HG02623 (cell line): ENCODE measurements around the gene FLOT1.
A peak's percentile ranks its signal among the peaks of the same experiment; 100 is the strongest.
"Not testable (repeated sequence)": the region's sequence is repeated elsewhere in the genome, so short reads cannot be mapped to it uniquely, and the experiment has no call there.

Experiments used
- ATAC-seq: cut with Tn5 transposase; IDR thresholded peaks from one replicate; pipeline ENCODE4 v1.9.1; 2021; ENCODE audit warnings: moderate library complexity; ENCODE audit not compliant: unreplicated experiment

FLOT1 gene

GRCh38 chr6:30723843-30724741, 18.4 kb downstream of the FLOT1 start:
- ATAC-seq: not testable (repeated sequence)

GRCh38 chr6:30723159-30723842, 19.2 kb downstream of the FLOT1 start:
- not testable (repeated sequence) for ATAC-seq

- no peak for ATAC-seq
Measured at GRCh38 chr6:30722280-30723112, 20.0 kb downstream of the FLOT1 start.

- ATAC-seq: not testable (repeated sequence)
Measured at GRCh38 chr6:30722025-30722279, 20.5 kb downstream of the FLOT1 start.

GRCh38 chr6:30721198-30722024, 21.1 kb downstream of the FLOT1 start:
- peak; percentile 24 for ATAC-seq

GRCh38 chr6:30720738-30721197, 21.7 kb downstream of the FLOT1 start:
- ATAC-seq: no peak

- peak; percentile 33 for ATAC-seq
Measured at GRCh38 chr6:30719791-30720737, 22.4 kb downstream of the FLOT1 start, which contains the start of gene TUBB. Gene TUBB (plus strand): TSS chr6:30720352. CDS start chr6:30720507, 155 bp downstream.

GRCh38 chr6:30719356-30719755, 23.1 kb downstream of the FLOT1 start:
- ATAC-seq: no peak

- ATAC-seq: not testable (repeated sequence)
Measured at GRCh38 chr6:30717845-30718720, 24.4 kb downstream of the FLOT1 start.

- ATAC-seq: peak; percentile 66
Measured at GRCh38 chr6:30717129-30717844, 25.2 kb downstream of the FLOT1 start, which contains the start of gene MDC1. Gene MDC1 (minus strand): TSS chr6:30717281. CDS start chr6:30715175, 2,106 bp downstream.

- no peak for ATAC-seq
Measured at GRCh38 chr6:30716879-30717128, 25.7 kb downstream of the FLOT1 start.

GRCh38 chr6:30714263-30714662, 28.2 kb downstream of the FLOT1 start:
- no peak for ATAC-seq

- ATAC-seq: no peak
Measured at GRCh38 chr6:30712441-30712945, 30.0 kb downstream of the FLOT1 start.

- no peak for ATAC-seq
Measured at GRCh38 chr6:30711758-30712380, 30.6 kb downstream of the FLOT1 start.

- ATAC-seq: no peak
Measured at GRCh38 chr6:30709101-30709868, 33.2 kb downstream of the FLOT1 start.

- ATAC-seq: no peak
Measured at GRCh38 chr6:30707281-30707850, 35.1 kb downstream of the FLOT1 start.
